Activated CD8-positive, alpha-beta T cell treated with anti-CD3 and anti-CD28 coated beads for 36 hours (primary cell): ENCODE results near the gene NOC2L. TPM values are rescaled to one million over a fixed set of nuclear protein-coding genes. Genes with fewer than 3 reads are reported as not detected.

Experiments used
- ATAC-seq: fragments of 200-7000 bp; cut with Tn5 transposase; one replicate; pipeline ENCODE4 v1.10.0; 2021; ENCODE audit warnings: mild to moderate bottlenecking, moderate library complexity
- CTCF ChIA-PET: fragments of 350-600 bp; sonication (Branson Sonifier 250); formaldehyde crosslinking; loops from one replicate; lab custom pipeline; 2021; ENCODE audit warnings: antibody characterized with exemption; lab: Charles Lee
- POLR2A ChIA-PET: fragments of 350-600 bp; sonication (Branson Sonifier 250); formaldehyde crosslinking; loops from one replicate; lab custom pipeline; 2021; ENCODE audit warnings: antibody characterized with exemption; lab: Charles Lee
- DNase-seq: peaks from one replicate; pipeline ENCODE4 v3.0.0-alpha.2; 2020
- H3K27ac Mint-ChIP-seq: one replicate; pipeline ENCODE4 v1.8.0; 2021; ENCODE audit warnings: mild to moderate bottlenecking, mixed read lengths
- H3K27me3 Mint-ChIP-seq: one replicate; pipeline ENCODE4 v1.8.0; 2021; ENCODE audit warnings: mixed read lengths
- H3K36me3 Mint-ChIP-seq: one replicate; pipeline ENCODE4 v1.8.0; 2021; ENCODE audit warnings: low read depth, mixed read lengths
- H3K4me1 Mint-ChIP-seq: one replicate; pipeline ENCODE4 v1.8.0; 2021; ENCODE audit warnings: low read depth, mixed read lengths
- H3K4me3 Mint-ChIP-seq: one replicate; pipeline ENCODE4 v1.8.0; 2021; ENCODE audit warnings: mild to moderate bottlenecking, moderate library complexity, mixed read lengths
- H3K9me3 Mint-ChIP-seq: one replicate; pipeline ENCODE4 v1.8.0; 2021; ENCODE audit warnings: mixed read lengths
- intact Hi-C: fragments of 100-400 bp; cut with micrococcal nuclease; formaldehyde crosslinking; loops from one replicate; pipeline ENCODE4 v1.10.0; 2022
- total RNA-seq, 2 experiments: library from RNA; stranded (reverse); gene quantifications; one replicate each; pipeline ENCODE4 v1.2.3, GENCODE V29; 2021
- TF ChIP-seq, protein P1 (sequence below): fragments of 200-600 bp; IDR thresholded peaks from one replicate; pipeline ENCODE4 v1.8.0; 2022; ENCODE audit warnings: antibody characterized with exemption, mild to moderate bottlenecking

Gene NOC2L
- total RNA-seq, 2 experiments from 2014 or later, result 138 to 139 TPM

DNA sequence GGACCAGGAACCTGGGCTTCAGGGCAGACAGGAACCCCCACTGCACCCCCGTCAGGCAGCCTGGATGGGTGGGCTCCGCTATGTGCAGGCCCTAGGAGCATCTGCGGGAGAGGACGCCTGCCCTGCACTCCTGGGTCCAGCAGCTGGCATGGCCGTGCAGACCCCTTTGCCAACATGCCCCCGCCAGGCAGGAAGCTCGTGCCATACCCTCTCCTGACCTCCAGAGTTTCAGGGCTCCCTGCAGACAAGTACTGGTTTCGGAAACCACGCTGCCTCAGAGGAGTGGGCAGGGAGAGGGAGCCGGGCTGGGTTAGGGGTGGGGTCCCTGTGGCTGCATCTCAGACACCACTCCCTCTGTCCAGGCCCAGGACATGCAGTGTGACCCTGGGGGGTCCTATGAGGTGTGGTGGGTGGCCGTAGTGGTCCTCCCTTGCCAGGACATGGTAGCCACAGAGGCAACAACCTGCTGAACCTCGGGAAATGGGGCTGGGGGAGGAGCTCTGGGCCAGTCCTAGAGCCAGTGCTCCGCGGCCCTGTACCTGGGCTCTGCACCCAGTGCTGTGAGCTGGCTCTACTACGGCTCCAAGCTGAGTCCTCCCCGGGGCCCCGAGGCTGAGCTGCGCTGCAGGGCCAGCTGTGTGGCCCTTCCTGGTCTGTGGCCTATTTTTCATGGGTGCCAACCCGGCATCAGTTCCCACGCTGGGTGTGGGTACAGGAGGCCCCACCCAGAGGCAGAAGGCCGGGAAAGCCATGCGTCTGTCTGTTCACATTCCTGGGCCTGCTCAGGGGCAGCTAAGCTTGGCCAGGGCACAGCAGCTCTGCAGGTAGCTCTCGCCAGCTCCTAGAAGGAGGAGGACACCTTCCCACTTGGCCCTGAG is 8.6 kb upstream of the NOC2L start:
- POLR2A ChIA-PET, result interaction anchor here (0.9 to 1.2 kb wide), 2 partner anchors 14 to 92 kb away, joined by 3 read pairs; no protein-coding TSS in a partner anchor
- intact Hi-C loops, result no loop called here
- Mint-ChIP-seq H3K9me3 (peaks cover 2% of the 10 kb centered on the region), H3K27ac (no peak overlapping the region), H3K4me1 (peaks cover 7% of the 10 kb centered on the region), H3K27me3 (peaks cover 11% of the 10 kb centered on the region), H3K4me3 (peak overlapping the region; percentile 77), H3K36me3 (peaks cover 4% of the 10 kb centered on the region)
- CTCF ChIA-PET, result interaction anchor here (0.9 to 1.7 kb wide), 6 partner anchors 9 to 98 kb away, joined by 3 to 9 read pairs (median 6); no protein-coding TSS in a partner anchor
- DNase-seq (no peak), ATAC-seq (no peak)
- TF ChIP-seq, protein P1, sequence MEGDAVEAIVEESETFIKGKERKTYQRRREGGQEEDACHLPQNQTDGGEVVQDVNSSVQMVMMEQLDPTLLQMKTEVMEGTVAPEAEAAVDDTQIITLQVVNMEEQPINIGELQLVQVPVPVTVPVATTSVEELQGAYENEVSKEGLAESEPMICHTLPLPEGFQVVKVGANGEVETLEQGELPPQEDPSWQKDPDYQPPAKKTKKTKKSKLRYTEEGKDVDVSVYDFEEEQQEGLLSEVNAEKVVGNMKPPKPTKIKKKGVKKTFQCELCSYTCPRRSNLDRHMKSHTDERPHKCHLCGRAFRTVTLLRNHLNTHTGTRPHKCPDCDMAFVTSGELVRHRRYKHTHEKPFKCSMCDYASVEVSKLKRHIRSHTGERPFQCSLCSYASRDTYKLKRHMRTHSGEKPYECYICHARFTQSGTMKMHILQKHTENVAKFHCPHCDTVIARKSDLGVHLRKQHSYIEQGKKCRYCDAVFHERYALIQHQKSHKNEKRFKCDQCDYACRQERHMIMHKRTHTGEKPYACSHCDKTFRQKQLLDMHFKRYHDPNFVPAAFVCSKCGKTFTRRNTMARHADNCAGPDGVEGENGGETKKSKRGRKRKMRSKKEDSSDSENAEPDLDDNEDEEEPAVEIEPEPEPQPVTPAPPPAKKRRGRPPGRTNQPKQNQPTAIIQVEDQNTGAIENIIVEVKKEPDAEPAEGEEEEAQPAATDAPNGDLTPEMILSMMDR, result no peak

DNA sequence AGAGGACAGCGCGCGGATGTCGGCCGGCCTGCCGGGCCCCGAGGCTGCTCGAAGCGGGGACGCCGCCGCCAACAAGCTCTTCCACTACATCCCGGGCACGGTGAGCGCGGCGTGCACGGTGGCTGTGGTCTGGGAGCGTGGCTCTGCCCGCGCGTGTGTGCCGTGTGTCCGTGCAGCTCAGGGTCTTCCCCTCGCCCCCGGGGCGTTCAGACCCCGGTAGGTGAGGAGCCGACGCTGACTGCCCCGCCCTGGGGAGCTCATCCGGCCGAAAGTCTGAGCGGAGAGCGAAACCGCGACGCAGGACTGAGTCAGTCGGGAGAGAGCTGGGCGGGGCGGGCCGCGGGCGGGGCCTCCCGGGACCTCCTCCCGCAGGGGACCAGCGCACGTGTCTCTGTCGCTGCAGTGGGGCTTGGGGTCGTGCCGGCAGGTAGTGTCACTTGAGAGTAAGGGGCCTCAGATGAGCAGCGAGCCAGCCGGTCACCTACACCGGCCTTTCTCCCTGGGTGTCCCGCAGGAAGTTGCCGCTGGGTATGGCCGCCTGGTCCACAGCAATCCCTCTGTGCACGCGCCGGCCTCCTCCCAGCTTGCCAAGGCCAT is 7.7 kb upstream of the NOC2L start:
- TF ChIP-seq, protein P1, result no peak
- ATAC-seq, result peak; percentile 86
- ChIA-PET POLR2A (interaction anchor here (0.7 to 1.2 kb wide), 3 partner anchors 9 to 93 kb away, joined by 3 read pairs; partner anchors contain the start of gene ISG15), CTCF (interaction anchor here (1.0 to 1.7 kb wide), 6 partner anchors 10 to 98 kb away, joined by 4 to 9 read pairs (median 6); no protein-coding TSS in a partner anchor)
- H3K27me3 Mint-ChIP-seq, result peaks cover 11% of the 10 kb centered on the region
- peaks cover 8% of the 10 kb centered on the region for H3K36me3 Mint-ChIP-seq
- peak overlapping the region; percentile 77 for H3K4me3 Mint-ChIP-seq
- H3K9me3 Mint-ChIP-seq, result peaks cover 2% of the 10 kb centered on the region
- H3K4me1 Mint-ChIP-seq, result peaks cover 7% of the 10 kb centered on the region
- DNase-seq, result peak; percentile 92
- intact Hi-C loops, result no loop called here
- H3K27ac Mint-ChIP-seq, result peak overlapping the region; percentile 81

DNA sequence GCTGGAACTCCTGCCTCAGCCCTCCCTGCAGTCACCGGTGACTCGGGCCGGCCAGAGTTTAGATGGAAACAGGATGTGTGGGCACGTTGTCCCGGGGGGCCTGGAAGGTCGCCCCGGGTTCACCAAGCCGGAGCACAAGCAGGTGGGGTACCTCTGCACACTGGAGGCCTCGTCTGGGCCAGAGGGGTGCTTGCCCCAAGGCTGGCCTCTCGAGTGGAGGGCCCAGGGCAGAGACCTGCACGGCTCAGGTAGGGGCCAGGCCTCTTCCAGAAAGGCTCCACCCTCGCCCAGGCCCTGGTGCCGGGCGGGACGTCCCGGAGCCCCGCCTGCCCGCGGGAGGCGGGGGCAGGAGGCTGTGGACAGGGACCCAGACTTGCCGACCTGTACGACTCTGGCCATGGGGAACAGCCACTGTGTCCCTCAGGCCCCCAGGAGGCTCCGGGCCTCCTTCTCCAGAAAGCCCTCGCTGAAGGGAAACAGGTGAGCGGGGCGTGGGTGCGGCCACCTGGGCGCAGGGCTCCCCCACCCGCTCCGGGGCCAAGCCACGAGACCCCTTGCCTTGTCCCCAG is 7.2 kb upstream of the NOC2L start, which contains the start of gene PLEKHN1:
PLEKHN1 (plus strand) TSS at position 348 of the 569 bp plus-strand sequence; CDS start at position 398, 50 bp downstream.
- POLR2A ChIA-PET, result interaction anchor here (0.7 to 1.2 kb wide), 3 partner anchors 10 to 93 kb away, joined by 3 read pairs; partner anchors contain the start of gene ISG15
- H3K9me3 Mint-ChIP-seq, result peaks cover 2% of the 10 kb centered on the region
- H3K27me3 Mint-ChIP-seq, result peaks cover 8% of the 10 kb centered on the region
- peak within 1 kb of the TSS; percentile 81 for H3K27ac Mint-ChIP-seq
- peaks cover 10% of the 10 kb centered on the region for H3K36me3 Mint-ChIP-seq
- peaks cover 11% of the 10 kb centered on the region for H3K4me1 Mint-ChIP-seq
- DNase-seq, result peak; percentile 77
- ATAC-seq, result peak; percentile 57
- H3K4me3 Mint-ChIP-seq, result peak within 1 kb of the TSS; percentile 77
- CTCF ChIA-PET, result interaction anchor here (1.0 to 1.7 kb wide), 5 partner anchors 17 to 97 kb away, joined by 4 to 9 read pairs (median 6); no protein-coding TSS in a partner anchor
- intact Hi-C loops, result no loop called here
- TF ChIP-seq, protein P1, result no peak

DNA sequence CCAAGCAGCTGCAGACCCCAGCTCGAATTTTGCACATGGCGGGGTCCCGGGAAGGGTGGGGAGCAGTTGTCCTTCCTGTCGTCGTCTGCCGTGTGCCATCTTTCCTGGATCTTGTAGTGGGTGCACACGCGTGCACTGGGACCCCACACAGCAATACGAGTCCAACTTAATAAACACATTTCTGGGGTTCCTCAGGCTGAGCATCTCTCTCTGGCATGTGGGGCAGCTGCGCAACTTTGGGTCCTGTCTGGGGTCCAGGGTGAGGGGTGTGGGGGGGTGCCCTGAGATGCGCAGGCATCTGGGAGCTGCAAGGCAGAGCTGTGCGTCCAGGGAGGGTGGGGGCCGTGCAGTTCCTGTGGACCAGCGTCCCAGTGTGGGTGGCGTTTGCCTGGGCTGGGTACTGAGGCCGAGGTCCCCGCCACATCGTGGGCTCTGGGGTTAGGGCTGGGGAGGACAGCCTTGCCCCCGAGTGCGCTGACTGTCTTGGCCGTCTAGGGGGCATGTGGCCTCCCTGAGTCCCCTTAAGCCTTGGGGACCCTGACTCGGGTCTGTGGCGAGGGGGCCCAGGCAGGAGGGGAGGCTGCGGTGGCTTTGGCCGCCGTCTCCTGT is 6.6 kb upstream of the NOC2L start:
- DNase-seq (no peak), ATAC-seq (no peak)
- Mint-ChIP-seq H3K27me3 (peaks cover 8% of the 10 kb centered on the region), H3K27ac (peak overlapping the region; percentile 46), H3K9me3 (peaks cover 2% of the 10 kb centered on the region), H3K4me1 (peaks cover 11% of the 10 kb centered on the region), H3K36me3 (peaks cover 10% of the 10 kb centered on the region), H3K4me3 (peak overlapping the region; percentile 61)
- intact Hi-C loops, result no loop called here
- CTCF ChIA-PET, result interaction anchor here (1.7 kb wide), 1 partner anchor 19 kb away, joined by 5 read pairs; no protein-coding TSS in a partner anchor
- POLR2A ChIA-PET, result interaction anchor here (1.5 kb wide), 1 partner anchor 61 kb away, joined by 3 read pairs; no protein-coding TSS in a partner anchor
- TF ChIP-seq, protein P1, result no peak
